AG09309 (cell line): ENCODE data around the gene MED16.
"Not testable (repeated sequence)": the region's sequence is repeated elsewhere in the genome, so short reads cannot be mapped to it uniquely, and the experiment has no call there.

Experiments
- DNase-seq: peaks from one replicate; pipeline ENCODE4 v3.0.0-alpha.2; 2010; ENCODE audit warnings: low read depth
- H3K4me3 ChIP-seq: 2 replicates; pipeline ENCODE4 v1.5.1; 2011; ENCODE audit warnings: mild to moderate bottlenecking, low read depth, low read length, moderate library complexity; ENCODE audit not compliant: control insufficient read depth
- CTCF ChIP-seq: IDR thresholded peaks from 2 replicates; pipeline ENCODE4 v1.5.1; 2011; ENCODE audit warnings: mild to moderate bottlenecking, low read depth, low read length, inconsistent platforms; ENCODE audit not compliant: insufficient read depth, control insufficient read depth; ENCODE audit errors: missing control alignments

MED16 gene

GRCh38 chr19:850221-850978, 42.6 kb downstream of the MED16 start:
- no peak for TF ChIP-seq CTCF
- DNase-seq = peak; percentile 70
- H3K4me3 ChIP-seq = no peak overlapping the region

DNA sequence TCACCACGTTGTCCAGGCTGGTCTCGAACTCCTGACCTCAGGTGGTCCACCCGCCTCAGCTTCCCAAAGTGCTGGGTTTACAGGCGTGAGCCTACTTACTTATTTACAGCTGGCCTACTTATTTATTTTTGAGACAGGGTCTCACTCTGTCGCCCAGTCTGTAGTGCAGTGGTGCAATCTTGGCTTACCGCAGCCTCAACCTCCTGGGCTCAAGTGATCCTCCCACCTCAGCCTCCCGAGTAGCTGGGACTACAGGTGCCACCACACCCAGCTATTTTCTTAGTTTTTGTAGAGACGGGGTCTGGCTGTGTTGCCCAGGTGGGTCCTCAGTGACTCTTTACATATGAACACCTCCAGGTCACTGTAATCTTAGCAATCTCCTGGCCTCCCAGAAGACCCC, 43.8 kb downstream of the MED16 start:
- not testable (repeated sequence) for DNase-seq

DNA sequence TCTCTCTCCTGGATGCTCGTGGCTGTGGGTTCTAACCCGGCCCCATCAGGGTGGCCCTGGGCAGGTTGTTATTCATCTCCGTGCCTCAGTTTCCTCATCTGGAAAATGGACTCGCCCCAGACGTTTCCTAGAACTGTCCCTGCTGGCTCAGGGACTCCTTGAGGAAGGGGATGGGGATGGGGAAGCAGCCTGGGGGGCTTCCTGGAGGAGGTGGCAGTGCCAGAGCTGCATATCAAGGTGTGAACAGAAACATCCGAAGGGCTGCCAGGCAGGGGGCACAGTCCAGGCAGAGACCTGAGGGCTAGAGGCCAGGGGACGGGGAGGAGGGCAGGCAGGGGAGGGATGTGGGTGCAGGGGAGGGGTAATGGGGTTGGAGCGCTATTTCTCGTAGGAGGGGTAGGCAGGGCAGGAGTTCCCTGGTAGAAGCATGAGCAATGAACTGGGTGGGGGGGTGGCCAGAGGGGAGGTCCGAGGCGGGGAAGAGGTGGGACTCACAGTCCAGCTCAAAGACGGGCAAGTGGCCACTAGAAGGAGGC, 44.5 kb downstream of the MED16 start:
- TF ChIP-seq CTCF = no peak
- no peak for DNase-seq
- no peak overlapping the region for H3K4me3 ChIP-seq

More for the DNA sequence above, 43.8 kb downstream of the MED16 start:
- H3K4me3 ChIP-seq = not testable (repeated sequence)

DNA sequence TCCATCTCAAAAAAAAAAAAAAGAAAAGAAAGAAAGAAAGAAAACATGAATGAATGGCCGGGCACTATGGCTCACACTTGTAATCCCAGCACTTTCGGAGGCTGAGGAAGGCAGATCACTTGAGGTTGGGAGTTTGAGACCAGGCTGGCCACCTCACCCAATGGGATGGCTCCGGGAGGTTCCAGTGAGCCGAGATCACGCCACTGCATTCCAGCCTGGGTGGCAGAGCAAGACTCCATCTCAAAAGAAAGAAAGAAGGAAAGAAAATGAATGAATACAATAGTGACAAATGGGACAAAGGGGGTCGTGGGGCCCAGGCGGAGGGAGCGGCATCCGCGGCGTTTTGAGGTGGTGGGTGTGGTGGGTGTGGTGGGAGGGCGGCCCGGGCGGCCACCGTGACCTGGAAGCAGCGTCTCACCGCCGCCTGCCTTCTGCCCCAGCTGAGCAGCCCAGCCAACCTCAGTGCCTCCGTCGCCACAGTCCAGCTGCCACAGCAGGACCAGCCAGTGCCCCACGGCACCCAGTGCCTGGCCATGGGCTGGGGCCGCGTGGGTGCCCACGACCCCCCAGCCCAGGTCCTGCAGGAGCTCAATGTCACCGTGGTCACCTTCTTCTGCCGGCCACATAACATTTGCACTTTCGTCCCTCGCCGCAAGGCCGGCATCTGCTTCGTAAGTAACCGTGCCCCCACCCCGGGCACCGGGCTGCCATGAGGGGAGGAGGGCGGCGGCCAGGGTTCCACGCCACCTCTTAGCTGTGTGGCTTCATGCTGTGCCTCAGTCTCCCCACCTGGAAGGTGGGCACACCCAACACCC, 47.1 kb downstream of the MED16 start:
- no peak for TF ChIP-seq CTCF
- no peak for DNase-seq
- H3K4me3 ChIP-seq = no peak overlapping the region

GRCh38 chr19:844546-844971, 48.4 kb downstream of the MED16 start:
- DNase-seq = no peak
- TF ChIP-seq CTCF = no peak
- no peak overlapping the region for H3K4me3 ChIP-seq

GRCh38 chr19:843836-844545, 49.0 kb downstream of the MED16 start:
- DNase-seq = no peak
- no peak overlapping the region for H3K4me3 ChIP-seq
- no peak for TF ChIP-seq CTCF
